Left ventricle myocardium superior (tissue), 1 donor: Measurements from ENCODE around the gene GNG12. TPM values are rescaled to one million over a fixed set of nuclear protein-coding genes. Genes with fewer than 3 reads are reported as not detected.

Experiments used
- ATAC-seq: fragments of 200-7000 bp; cut with Tn5 transposase; one replicate; pipeline ENCODE4 v1.9.1; 2020; ENCODE audit warnings: mild to moderate bottlenecking, moderate library complexity
- DNase-seq: peaks from one replicate; pipeline ENCODE4 v3.0.0-alpha.2; 2020
- intact Hi-C: fragments of 100-400 bp; cut with micrococcal nuclease; formaldehyde crosslinking; loops from one replicate; pipeline ENCODE4 v1.11.0; 2022
- total RNA-seq: library from RNA; stranded (reverse); fragmentation: NEBNext Ultra II Directional; extraction: Animal tissue kit (Norgen Biotek cat#: 25700); gene quantifications from one replicate; pipeline ENCODE4 v1.2.1, GENCODE V29; 2021
- donor health status: DM: no; HTN: yes; CAD: no; lungs with severe emphysema.

The GNG12 gene
- total RNA-seq, 1 donor from 2014 or later = 34.1 TPM

GRCh38 chr1:67701876-67702275, 131.4 kb downstream of the GNG12 start:
- intact Hi-C loops = no loop called here
- ATAC-seq = no peak

GRCh38 chr1:67700692-67701410, 132.4 kb downstream of the GNG12 start:
- intact Hi-C loops = no loop called here
- DNase-seq = peak; percentile 22
- ATAC-seq = peak; percentile 88

More at GRCh38 chr1:67701876-67702275, 131.4 kb downstream of the GNG12 start:
- DNase-seq = no peak

- intact Hi-C loops = no loop called here
- DNase-seq (no peak), ATAC-seq (no peak)
Observed at GRCh38 chr1:67700220-67700619, 133.0 kb downstream of the GNG12 start.

GRCh38 chr1:67696708-67697107, 136.6 kb downstream of the GNG12 start:
- no peak for DNase-seq
- intact Hi-C loops = no loop called here
- ATAC-seq = no peak

GRCh38 chr1:67695963-67696362, 137.3 kb downstream of the GNG12 start:
- no peak for ATAC-seq
- no peak for DNase-seq
- intact Hi-C loops = no loop called here

- no peak for DNase-seq
- ATAC-seq = no peak
- intact Hi-C loops = no loop called here
Observed at GRCh38 chr1:67691712-67692111, 141.6 kb downstream of the GNG12 start.

- ATAC-seq = no peak
- intact Hi-C loops = no loop called here
- no peak for DNase-seq
Observed at GRCh38 chr1:67690411-67690810, 142.9 kb downstream of the GNG12 start.

GRCh38 chr1:67690018-67690363, 143.3 kb downstream of the GNG12 start:
- ATAC-seq = no peak
- intact Hi-C loops = no loop called here
- DNase-seq = no peak

- intact Hi-C loops = loop anchor here (10.0 kb wide), 1 partner anchor 125 kb away; no protein-coding TSS in a partner anchor
- DNase-seq (no peak), ATAC-seq (no peak)
Observed at GRCh38 chr1:67689267-67690017, 143.8 kb downstream of the GNG12 start.

GRCh38 chr1:67688526-67689219, 144.6 kb downstream of the GNG12 start:
- no peak for ATAC-seq
- DNase-seq = no peak
- intact Hi-C loops = loop anchor here (10.0 kb wide), 1 partner anchor 124 kb away; no protein-coding TSS in a partner anchor

GRCh38 chr1:67687649-67688048, 145.6 kb downstream of the GNG12 start:
- DNase-seq = no peak
- intact Hi-C loops = loop anchor here (10.0 kb wide), 1 partner anchor 123 kb away; no protein-coding TSS in a partner anchor
- ATAC-seq = no peak

GRCh38 chr1:67687198-67687545, 146.1 kb downstream of the GNG12 start:
- ATAC-seq = no peak
- intact Hi-C loops = loop anchor here (10.0 kb wide), 1 partner anchor 122 kb away; no protein-coding TSS in a partner anchor
- DNase-seq = no peak

GRCh38 chr1:67686267-67687197, 146.7 kb downstream of the GNG12 start:
- ATAC-seq = peak; percentile 73
- intact Hi-C loops = loop anchor here (10.0 kb wide), 1 partner anchor 122 kb away; no protein-coding TSS in a partner anchor
- peak; percentile 78 for DNase-seq

- DNase-seq = peak; percentile 60
- intact Hi-C loops = loop anchor here (10.0 kb wide), 1 partner anchor 121 kb away; no protein-coding TSS in a partner anchor
- peak; percentile 33 for ATAC-seq
Observed at GRCh38 chr1:67685558-67686266, 147.6 kb downstream of the GNG12 start.

- ATAC-seq (peak; percentile 92), DNase-seq (peak; percentile 98)
- intact Hi-C loops = loop anchor here (10.0 kb wide), 1 partner anchor 120 kb away; no protein-coding TSS in a partner anchor
Observed at GRCh38 chr1:67685067-67685557, 148.2 kb downstream of the GNG12 start, which contains the start of gene GADD45A. Gene GADD45A (plus strand): TSS chr1:67685201. CDS start chr1:67685495, 294 bp downstream.

GRCh38 chr1:67684526-67685066, 148.7 kb downstream of the GNG12 start:
- ATAC-seq (no peak), DNase-seq (no peak)
- intact Hi-C loops = loop anchor here (10.0 kb wide), 1 partner anchor 120 kb away; no protein-coding TSS in a partner anchor

GRCh38 chr1:67683766-67684525, 149.3 kb downstream of the GNG12 start:
- DNase-seq (no peak), ATAC-seq (no peak)
- intact Hi-C loops = loop anchor here (10.0 kb wide), 1 partner anchor 119 kb away; no protein-coding TSS in a partner anchor
